Fibroblast of skin of scalp (primary cell): Measurements from ENCODE around the gene TOR4A.

Experiments used
- DNase-seq: peaks from one replicate; pipeline ENCODE4 v3.0.0-alpha.2; 2013

Gene TOR4A

DNA sequence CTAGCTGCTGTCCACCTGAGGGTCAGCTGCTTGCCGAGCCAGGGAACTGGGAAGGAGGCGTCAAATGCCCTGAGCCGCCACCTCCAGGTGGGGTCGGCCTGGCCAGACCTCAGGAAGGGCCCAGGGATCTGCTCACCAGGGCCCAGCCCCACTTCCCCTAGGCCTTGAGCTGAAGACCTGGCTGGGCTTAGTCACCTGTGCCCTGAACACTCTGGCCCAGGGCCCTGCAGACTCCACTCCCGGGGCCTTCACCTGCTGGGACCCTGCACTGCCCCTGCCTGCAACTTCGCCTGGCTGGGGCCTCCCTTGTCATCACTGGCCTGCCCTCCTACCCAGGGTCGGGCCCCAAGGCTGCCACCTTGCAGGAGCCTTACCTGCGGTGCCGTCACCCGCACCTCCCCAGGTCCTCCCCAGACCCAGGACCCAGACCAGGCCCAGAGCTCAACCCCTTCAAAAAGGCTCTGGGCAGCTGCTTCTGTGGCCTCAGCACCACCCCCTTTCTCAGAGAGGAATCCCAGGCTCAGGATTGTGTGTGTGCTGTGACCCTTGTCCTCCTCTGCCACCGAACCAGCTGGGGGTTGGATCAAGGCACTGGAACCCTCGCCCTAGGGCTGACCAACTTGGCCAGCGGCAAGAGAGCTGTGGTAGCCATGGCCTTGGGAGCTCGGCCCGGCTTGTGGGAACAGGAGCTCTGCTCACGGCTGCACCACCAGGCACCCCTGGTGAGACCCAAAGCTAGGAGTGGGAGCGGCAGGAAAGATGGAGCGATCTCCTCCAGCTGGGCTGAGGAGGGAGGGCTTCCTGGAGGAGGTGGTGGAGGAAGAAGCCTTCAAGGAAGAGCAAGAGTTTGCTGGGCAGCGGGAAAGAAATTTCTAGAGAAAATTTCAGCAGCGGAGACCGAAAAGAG is 23.6 kb upstream of the TOR4A start:
- DNase-seq, result no peak

DNA sequence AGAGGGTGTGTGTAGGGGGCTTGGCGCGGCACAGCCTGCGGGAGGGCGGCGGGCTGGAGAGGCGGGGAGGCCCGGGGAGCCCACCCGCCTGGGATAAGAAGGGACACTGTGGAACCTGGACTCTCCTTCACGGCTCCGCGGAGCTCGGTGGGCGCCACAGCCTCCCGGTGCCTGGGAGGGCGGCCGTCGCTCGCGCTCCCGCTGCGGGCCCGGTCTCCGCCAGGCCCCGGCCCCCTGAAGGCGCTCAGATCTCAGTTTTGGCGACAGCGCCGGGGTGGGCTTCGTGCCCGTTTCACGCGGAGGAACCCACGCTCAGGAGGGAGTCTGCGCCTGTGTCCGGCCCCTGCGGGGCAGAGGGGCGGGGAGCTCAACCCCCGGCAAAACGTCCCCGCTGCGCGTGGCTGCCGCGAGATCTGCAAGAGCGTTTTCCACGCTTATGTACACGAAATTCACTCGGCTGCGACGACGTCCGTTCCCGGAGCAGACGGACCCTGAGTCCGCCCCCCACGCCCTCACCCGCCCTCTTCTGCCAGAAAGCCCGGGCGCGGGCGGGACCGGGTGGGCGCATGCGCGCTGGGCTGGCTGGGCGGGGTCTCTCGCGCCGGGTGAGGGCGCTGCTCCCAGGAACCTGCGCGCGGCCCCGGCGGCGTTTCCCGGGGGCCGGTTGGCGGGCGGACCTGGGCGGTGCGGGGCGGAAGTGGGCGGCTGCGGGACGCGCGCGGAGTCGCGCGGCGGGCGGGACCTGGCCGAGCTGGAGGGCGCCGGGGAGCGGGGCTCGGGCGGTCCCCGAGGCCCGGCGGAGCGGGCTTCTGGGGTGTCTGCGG is 22.7 kb upstream of the TOR4A start, which contains the start of gene NELFB:
TSS of gene NELFB (plus strand) at position 704 of the 824 bp plus-strand sequence.
- DNase-seq, result peak; percentile 88

DNA sequence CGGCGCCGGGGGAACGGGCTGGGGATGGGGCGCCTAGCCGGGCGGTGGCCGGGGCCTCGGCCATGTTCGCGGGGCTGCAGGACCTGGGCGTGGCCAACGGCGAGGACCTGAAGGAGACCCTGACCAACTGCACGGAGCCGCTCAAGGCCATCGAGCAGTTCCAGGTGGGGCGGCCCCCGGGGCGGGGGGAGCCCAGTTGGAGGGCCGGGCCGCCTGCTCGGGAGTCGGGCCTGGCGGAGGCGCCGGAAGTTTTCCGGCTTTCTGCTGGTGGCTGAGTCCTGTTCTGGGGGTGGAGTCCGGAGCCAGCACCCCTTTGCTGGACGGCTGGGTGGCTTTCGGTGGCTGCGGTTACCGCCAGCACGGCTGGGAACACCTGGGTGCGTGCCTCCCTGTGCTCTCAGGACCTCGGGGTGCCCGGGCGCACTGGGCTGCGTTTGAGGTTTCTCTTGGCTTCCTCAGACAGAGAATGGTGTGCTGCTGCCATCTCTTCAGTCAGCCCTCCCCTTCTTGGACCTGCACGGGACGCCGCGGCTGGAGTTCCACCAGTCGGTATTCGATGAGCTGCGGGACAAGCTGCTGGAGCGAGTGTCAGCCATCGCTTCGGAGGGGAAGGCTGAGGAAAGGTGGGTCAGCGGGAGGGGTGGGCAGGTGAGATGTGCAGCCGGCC is 21.9 kb upstream of the TOR4A start:
- DNase-seq, result no peak

DNA sequence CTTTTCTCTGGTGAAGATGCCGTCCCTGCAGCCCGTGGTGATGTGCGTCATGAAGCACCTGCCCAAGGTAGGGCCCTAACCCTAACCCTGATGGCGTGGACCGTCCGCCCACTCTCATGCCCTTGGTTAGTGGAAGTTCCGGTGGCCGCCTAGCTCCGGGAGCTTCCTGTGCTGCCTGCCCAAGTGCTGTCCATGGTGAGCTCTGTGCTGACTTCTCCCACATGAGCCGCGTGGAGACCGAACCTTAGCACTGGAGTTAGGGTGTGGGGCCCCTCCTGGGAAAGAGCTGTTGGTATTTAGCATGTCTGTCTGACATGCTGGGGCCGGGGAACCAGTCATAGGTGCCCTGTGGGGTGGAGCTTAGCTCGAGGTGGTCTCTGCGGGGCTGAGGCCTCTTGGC is 21.2 kb upstream of the TOR4A start:
- no peak for DNase-seq

DNA sequence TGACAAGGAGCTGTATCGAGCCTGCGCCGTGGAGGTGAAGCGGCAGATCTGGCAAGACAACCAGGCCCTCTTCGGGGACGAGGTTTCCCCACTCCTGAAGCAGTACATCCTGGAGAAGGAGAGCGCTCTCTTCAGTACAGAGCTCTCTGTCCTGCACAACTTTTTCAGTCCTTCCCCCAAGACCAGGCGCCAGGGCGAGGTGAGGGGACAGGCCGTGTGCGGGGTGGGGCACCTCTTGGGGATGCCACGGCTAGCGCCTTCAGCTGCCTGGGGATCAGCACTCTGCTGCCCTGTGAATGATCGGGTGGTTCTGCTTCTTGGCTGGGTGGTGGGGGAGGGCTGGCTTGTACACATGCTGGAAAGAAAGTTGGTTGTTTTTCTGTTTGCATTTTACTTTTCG is 20.7 kb upstream of the TOR4A start:
- no peak for DNase-seq

DNA sequence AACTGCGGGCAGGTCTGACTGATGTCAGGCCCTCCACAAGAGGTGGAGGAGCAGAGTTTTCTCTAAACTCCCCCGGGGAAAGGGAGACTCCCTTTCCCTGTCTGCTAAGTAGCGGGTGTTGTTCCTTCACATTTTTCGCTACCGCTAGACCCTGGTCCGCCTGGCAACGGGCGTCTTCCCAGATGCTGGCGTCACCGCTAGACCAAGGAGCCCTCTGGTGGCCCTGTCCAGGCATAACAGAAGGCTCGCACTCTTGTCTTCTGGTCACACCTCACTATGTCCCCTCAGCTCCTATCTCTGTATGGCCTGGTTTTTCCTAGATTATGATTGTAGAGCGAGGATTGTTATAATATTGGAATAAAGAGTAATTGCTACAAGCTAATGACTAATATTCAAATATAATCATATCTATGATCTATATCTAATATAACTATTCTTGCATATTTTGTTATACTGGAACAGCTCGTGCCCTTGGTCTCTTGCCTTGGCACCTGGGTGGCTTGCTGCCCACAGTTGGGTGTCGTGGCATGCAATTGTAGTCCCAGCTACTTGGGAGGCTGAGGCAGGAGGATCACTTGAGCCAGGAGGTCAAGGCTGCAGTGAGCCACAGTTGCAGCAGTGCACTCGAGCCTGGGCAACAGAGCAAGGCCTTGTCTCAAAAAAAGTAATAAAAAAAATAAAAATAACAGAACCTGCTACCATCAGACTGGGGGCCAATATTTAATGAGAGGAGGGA is 15.2 kb upstream of the TOR4A start:
- DNase-seq, result peak; percentile 56

DNA sequence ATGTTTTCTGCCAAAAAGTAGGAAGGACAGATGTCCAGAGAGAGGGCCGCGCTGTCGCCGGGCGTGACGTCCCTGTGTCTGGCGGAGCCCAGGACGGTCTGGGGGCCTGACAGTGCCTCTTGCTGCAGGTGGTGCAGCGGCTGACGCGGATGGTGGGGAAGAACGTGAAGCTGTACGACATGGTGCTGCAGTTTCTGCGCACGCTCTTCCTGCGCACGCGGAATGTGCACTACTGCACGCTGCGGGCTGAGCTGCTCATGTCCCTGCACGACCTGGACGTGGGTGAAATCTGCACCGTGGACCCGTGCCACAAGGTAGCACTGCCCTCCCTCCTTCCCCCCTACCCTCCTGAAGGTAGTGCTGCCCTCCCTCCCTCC is 14.6 kb upstream of the TOR4A start:
- no peak for DNase-seq

DNA sequence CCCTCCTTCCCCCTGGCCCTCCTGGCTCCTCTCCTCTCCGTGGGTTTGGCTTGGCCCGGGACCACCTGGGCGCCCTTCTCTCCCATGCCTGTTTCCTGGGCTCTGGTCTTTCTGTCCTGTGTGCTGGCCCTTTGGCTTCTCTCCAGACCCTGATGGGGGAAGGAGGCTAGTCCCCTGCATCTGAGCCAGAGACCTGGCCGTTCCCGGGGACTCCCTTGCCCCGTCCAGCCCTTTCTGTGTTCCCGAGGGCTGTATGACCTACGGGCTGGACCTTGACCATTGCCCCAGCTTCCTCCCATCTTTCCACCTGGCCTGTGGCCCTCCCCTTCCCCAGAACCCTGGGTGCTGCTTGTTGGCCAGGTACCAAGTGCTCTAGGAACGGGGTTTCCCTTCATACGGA is 14.0 kb upstream of the TOR4A start:
- no peak for DNase-seq

DNA sequence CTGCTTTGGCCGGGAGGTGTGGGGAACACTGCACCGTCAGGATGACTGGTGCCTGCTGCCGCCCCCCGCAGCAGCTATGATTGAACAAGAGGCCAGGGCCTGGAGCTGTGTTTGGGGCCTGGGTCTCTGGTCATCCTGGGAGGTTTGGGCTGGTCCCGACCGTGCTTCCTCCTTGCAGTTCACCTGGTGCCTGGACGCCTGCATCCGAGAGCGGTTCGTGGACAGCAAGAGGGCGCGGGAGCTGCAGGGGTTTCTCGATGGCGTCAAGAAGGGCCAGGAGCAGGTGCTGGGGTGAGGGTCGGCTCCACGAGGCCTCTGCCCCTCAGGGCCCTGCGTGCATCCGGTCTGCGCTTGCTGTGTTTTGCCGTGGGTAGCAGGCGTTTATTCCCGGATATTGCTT is 13.5 kb upstream of the TOR4A start:
- no peak for DNase-seq

DNA sequence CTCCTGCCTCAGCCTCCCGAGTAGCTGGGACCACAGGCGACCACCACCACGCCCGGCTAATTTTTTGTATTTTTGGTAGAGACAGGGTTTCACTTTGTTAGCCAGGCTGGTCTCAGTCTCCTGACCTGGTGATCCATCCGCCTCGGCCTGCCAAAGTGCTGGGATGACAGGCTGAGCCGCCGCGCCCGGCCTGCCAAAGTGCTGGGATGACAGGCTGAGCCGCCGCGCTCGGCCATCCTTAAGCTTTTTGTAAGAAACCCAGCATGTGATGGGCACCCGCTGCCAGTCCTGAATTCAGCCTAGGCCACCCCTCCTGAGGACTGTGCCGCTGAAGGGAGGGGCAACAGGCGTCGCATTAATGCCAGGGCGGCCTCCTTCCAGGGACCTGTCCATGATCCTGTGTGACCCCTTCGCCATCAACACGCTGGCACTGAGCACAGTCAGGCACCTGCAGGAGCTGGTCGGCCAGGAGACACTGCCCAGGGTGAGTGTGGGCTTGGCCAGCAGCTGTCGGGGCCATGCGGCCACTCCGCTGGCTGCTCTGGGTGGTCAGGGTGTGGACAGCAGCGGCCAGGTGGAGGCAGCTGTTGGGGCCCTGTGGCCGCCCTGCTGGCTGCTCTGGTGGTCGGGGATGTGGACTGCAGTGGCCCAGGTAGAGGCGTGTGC is 11.9 kb upstream of the TOR4A start:
- DNase-seq, result no peak

DNA sequence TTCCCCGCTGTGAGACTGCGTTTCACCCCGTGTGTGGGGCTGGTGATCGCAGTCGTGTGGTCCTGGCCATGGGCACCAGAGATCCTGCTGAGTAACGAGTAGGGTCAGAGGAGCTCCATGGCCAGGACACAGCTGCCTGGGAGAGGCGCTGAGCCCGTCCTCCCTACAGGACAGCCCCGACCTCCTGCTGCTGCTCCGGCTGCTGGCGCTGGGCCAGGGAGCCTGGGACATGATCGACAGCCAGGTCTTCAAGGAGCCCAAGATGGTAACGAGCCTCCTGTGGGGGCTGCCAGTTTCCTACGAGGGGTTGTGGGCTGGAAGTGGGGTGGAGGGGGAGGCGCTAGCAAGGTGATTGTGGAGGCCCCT is 11.4 kb upstream of the TOR4A start:
- no peak for DNase-seq

DNA sequence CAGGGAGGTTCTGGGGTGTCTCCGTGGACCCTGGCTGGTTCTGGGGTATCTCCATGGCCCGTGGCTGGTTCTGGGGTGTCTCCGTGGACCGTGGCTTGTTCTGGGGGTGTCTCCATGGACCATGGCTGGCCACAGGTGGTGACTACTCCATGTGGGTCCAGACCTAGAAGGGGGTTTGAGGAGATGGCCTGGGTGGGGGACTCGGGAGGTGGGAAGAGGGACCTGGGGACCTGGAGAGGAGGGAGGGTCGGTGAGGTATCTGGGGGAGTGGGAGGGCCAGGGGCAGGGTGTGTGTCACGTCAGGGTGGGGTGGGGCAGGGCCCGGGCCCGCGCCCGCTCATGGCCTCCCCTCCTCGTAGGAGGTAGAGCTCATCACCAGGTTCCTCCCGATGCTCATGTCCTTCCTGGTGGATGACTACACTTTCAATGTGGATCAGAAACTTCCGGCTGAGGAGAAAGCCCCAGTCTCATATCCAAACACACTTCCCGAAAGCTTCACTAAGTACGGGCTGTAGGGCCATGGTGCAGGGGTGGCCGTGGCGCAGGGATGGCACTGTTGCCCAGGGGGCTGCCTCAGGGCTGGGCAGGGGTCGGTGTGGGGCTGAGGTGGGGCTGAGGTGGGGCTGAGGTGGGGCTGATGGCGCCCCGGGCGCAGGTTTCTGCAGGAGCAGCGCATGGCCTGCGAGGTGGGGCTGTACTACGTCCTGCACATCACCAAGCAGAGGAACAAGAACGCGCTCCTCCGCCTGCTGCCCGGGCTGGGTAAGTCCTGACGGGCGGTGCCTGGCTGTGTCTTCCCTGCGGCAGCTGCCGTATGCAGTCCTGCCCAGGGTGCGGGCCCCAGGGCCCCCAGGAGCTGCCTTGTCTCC is 10.7 kb upstream of the TOR4A start:
- DNase-seq, result no peak

DNA sequence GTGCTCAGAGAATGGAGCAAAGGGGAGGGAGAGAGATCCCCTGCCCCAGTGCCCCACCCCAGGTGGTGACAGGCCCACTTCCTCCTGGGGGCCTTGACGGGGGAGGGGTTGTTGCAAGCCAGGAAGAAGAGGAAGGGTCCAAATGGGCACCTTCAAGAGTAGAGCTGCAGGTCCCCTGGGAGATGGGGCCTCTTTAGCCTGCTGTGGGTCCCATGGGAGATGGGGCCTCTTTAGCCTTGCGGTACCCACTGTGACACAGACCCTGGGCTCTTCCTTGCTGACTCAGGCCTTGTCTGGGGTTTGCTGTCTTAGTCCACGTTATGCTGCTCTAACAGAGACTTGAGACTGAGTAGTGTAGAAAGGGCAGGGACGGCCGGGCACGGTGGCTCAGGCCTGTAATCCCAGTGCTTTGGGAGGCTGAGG is 9.6 kb upstream of the TOR4A start:
- no peak for DNase-seq

DNA sequence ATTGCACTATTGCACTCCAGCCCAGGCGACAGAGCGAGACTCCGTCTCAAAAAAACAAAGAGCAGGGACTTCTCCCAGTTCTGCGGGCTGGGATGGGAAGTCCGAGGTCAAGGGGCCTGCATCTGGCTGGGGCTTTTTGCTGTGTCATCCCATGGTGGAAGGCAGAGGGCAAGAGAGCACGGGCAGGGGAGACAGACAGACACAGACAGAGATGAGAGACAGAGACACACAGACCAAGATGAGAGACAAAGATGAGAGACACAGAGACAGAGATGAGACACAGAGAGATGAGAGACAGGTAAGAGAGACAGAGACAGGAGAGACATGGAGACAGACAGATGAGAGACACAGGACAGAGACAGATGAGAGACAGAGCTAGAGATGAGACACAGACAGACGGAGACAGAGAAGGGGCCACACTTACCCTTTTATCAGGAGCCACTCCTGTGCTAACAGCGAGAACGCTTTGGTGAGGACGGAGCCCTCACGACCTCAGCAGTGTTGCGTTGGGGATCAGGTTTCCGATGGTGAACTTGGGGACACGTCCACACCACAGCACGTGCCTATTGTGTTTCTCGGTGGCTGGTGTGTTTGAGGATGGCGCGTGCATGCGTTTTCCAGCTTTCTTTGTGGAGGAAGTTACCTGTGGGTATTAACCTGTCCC is 8.9 kb upstream of the TOR4A start:
- no peak for DNase-seq

DNA sequence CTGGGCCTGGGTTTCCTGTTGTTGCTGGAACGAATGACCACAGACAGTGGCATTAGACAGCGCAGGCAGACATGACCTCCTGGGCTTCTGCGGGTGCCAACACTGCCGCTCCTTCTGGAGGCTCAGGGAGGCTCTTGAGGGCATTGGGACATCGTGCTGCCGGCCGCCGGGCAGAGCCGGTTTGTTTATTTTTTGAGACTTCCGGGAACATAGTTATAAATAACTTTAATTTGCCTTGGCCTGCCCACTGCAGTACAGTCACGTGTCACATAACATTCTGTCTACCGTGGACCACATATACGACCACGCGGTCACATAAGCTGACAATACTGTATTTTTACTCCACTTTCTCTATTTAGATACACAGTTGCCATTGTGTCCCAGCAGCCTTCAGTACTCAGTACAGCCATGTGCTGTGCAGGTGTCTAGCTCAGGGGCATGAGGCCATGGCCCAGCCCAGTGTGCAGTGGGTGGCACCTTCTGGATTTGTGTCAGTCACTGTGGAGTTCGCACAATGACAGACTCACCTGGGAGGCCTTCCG is 8.2 kb upstream of the TOR4A start:
- no peak for DNase-seq

DNA sequence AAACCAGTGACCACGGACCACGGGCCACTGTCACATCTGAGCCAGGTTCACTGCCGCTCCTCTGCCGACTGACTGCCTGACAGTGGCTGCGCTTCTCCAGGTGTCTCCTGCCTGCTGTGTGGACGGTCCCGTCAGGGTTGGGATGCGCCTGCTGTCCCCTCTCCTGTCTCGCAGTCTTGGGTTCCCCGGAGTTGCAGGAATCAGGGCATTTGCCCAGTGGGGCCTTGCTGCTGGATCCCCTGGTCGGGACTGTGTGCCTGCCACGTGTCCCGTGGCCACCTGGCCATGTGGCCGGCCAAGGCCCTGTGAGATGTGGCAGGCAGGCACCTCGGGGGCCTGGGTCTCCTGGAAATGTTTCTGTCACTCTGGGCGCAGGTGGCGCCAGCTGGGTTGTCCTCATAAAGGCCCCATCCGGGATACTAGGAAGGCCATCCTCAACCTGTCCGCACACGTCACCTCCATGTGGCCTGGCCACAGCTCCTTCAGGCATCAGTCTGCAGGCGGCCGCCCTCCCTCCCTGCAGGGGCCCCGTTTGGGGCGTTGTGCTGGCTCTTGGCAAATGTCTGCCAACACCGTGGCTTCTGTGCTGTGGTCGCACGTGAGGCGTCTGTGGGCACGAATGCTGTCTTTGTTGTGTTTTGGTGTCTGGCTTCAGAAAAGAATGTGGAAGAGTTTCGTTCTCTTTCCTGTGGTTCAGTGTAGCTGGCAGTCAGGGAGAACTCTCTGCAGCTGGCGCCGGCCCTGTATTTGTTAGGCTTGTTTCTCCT is 6.4 kb upstream of the TOR4A start:
- DNase-seq, result no peak

DNA sequence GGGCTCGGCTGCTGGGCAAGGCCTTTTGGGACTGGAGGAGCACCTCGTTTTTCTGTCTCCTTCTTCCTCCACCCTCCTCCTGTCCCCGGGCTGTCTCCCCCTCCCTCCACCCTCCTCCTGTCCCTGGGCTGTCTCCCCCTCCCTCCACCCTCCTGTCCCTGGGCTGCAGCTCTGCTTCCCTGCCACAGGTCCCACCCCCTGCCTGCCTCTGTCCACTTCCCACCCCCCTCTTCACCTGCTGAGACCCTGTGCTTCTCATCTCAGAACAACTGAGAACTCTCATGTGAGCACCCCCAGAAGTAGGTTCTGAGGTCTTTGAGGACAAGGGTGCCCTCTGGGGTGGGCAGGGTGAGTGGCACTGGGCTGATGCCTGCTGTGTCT is 5.8 kb upstream of the TOR4A start:
- DNase-seq, result no peak

DNA sequence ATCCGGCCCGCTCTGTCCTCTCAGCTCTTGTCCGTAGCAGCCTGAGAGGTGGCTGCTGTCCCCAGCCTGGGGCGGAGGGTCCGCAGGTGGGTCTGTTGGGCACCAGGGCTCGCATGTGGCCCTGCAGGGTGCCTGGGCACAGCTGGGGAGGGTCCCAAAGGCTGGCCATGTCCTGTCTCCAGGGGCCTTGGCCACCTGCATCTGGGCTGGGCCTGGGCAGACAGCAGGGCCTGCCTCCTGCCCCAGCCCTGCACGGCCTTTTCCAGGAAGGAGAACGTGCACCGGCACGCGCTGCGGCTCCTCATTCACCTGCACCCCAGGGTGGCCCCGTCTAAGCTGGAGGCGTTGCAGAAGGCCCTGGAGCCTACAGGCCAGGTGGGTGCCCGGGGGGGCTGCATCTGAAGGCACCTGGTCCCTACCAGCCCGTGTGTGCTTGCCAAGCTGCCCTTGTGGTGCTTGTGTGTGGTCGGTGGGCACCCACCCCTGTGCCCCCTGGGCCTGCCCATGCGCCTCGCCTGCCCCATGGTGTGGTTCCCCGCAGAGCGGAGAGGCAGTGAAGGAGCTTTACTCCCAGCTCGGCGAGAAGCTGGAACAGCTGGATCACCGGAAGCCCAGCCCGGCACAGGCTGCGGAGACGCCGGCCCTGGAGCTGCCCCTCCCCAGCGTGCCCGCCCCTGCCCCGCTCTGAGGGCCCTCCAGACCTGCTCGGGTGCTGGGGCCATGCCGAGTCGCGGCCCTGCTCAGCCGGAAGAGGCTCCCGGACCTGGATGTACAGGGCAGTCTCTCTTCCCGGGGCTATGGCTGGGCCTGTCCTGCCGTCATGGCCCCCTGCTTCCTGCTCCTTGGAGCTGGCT is 5.1 kb upstream of the TOR4A start:
- DNase-seq, result no peak
